Left lung (tissue), 14 donors: ENCODE results near the gene IZUMO1. TPM values are rescaled to one million over a fixed set of nuclear protein-coding genes. Genes with fewer than 3 reads are reported as not detected.

Source experiments
- ATAC-seq: fragments of 200-7000 bp; cut with Tn5 transposase; one replicate; pipeline ENCODE4 v1.9.1; 2020; ENCODE audit warnings: moderate library complexity
- DNase-seq, 4 donors: peaks; one replicate each; pipeline ENCODE4 v3.0.0-alpha.2; 2013 to 2020
- H3K27ac ChIP-seq, 2 donors: fragments of 200-600 bp; sonication (generic) in 1 of 2; one replicate each; pipeline versions ENCODE4 v1.5.0 to v1.8.0; 2020 to 2021
- H3K27me3 ChIP-seq, 2 donors: fragments of 200-600 bp; sonication (generic) in 1 of 2; one replicate each; pipeline versions ENCODE4 v1.5.0 to v1.8.0; 2020 to 2021
- H3K36me3 ChIP-seq, 2 donors: fragments of 200-600 bp; sonication (generic) in 1 of 2; one replicate each; pipeline versions ENCODE4 v1.5.0 to v1.8.0; 2020 to 2021
- H3K4me1 ChIP-seq, 2 donors: fragments of 200-600 bp; one replicate each; pipeline ENCODE4 v1.8.0; 2021
- H3K4me3 ChIP-seq, 2 donors: fragments of 200-600 bp; sonication (generic) in 1 of 2; one replicate each; pipeline versions ENCODE4 v1.5.0 to v1.8.0; 2020 to 2021; ENCODE audit warnings: mild to moderate bottlenecking in 1 of 2
- H3K9me3 ChIP-seq, 2 donors: fragments of 200-600 bp; sonication (generic) in 1 of 2; one replicate each; pipeline versions ENCODE4 v1.5.0 to v1.8.0; 2020 to 2021
- intact Hi-C, 2 donors: fragments of 100-400 bp; cut with DNase I; formaldehyde crosslinking; loops; one replicate each; pipeline versions ENCODE4 v1.11.2 to v1.14.2; 2022
- long read RNA-seq, 12 donors: library from polyadenylated mRNA in 2 of 12; unstranded in 2 of 12; transcript quantifications; one replicate each; pipeline ENCODE4 v2.0.0 and lab custom pipeline, GENCODE V29; 2019 to 2026
- polyA plus RNA-seq, 6 donors: library from polyadenylated mRNA; unstranded; fragments of 120-200 nt; gene quantifications; one replicate each; pipeline ENCODE4 v1.2.1, GENCODE V29; 2013; ENCODE audit not compliant: insufficient read length in 6 of 6
- total RNA-seq, 2 donors: library from RNA; stranded (reverse); fragmentation: NEBNext Ultra II Directional; extraction: Animal tissue kit (Norgen Biotek cat#: 25700); gene quantifications; one replicate each; pipeline ENCODE4 v1.2.1, GENCODE V29; 2021
- TF ChIP-seq, protein P1 (sequence below), 2 donors: fragments of 200-600 bp; sonication (generic) in 1 of 2; IDR thresholded peaks; one replicate each; pipeline versions ENCODE4 v1.5.0 to v1.8.0; 2021; ENCODE audit warnings: antibody characterized with exemption in 2 of 2
- donor health status: DM: no; HTN: yes; CAD: no.
- donor health status: DM: no; HTN: no; CAD: no.

Gene IZUMO1
- total RNA-seq (1 to 10 TPM in 1 of 2 donors, under 1 TPM in 1; 0.96 to 1.5 TPM), polyA plus RNA-seq (1 to 10 TPM; 1.1 to 3.6 (median 1.8) TPM)
- long read RNA-seq, donor 1, result 0 reads
- long read RNA-seq, donor 2, result 0 reads
- long read RNA-seq, donor 3, result 0 reads
- long read RNA-seq, donor 4, result 0 reads
- long read RNA-seq, donor 5, result 0 reads
- long read RNA-seq, donor 6, result 0 reads
- long read RNA-seq, donor 7, result 0 reads
- long read RNA-seq, donor 8, result 0 reads
- long read RNA-seq, donor 9, result 0 reads
- long read RNA-seq, donor 10, result 0 reads
- long read RNA-seq, donor 11, result 0 reads
- long read RNA-seq, donor 12, result 0 reads

DNA sequence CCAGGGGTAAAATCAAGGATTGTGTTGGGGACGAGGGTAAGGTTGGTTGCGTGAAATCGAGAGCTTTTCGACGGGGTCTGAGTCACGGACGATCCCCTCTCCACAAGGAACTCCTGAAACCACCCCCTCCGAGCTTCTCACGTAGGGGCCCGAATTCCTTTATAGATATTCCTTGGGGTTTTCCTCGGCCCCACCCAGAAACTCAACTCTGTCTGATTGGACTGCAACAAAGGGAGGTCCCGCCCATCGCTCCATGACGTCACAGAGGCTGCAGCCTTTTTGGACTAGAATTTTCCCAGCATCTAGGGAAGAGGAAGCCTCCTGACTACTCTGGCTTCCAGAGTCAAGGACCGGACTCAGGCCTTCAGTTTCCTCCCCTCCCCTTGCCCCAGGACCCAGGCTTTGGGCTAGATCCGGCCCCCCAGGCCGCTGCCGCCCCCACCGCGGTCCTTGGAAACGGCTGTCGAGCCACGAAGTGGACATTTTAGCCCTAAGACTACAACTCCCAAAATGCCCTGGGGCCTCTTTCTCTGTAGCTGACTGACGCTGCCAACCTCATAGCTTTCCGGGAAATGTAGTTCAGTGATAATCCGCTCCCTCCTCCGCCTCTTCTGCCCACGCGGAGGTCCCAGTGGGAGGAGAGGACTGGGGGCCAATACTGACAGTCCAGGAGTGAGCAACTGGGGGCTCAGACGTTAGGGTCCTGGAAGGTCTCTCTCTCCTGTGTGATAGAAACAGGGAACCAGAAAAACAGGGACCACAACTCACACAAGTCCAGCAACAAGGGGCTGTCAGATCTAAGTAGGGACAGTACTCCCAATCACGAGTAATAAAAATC, at the start of gene IZUMO1:
Gene IZUMO1 (minus strand): TSS at position 172 of the 838 bp plus-strand sequence. CDS start 1,050 bp downstream, outside the sequence.
- DNase-seq (peak in 3 of 4 donors; percentile 67 to 82 (median 82)), ATAC-seq (peak; percentile 89)
- Histone ChIP-seq H3K4me3 (peak within 1 kb of the TSS; percentile 25 to 40), H3K4me1 (peaks cover 2 to 8% of the 10 kb centered on the region in 2 donors), H3K36me3 (no peaks in the 10 kb centered on the region), H3K9me3 (no peaks in the 10 kb centered on the region), H3K27me3 (peaks cover 4 to 46% of the 10 kb centered on the region in 2 donors), H3K27ac (peak within 1 kb of the TSS; percentile 70 to 78)
- TF ChIP-seq, protein P1, sequence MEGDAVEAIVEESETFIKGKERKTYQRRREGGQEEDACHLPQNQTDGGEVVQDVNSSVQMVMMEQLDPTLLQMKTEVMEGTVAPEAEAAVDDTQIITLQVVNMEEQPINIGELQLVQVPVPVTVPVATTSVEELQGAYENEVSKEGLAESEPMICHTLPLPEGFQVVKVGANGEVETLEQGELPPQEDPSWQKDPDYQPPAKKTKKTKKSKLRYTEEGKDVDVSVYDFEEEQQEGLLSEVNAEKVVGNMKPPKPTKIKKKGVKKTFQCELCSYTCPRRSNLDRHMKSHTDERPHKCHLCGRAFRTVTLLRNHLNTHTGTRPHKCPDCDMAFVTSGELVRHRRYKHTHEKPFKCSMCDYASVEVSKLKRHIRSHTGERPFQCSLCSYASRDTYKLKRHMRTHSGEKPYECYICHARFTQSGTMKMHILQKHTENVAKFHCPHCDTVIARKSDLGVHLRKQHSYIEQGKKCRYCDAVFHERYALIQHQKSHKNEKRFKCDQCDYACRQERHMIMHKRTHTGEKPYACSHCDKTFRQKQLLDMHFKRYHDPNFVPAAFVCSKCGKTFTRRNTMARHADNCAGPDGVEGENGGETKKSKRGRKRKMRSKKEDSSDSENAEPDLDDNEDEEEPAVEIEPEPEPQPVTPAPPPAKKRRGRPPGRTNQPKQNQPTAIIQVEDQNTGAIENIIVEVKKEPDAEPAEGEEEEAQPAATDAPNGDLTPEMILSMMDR (IDR thresholded peaks at IDR 0.05), result no peak
- intact Hi-C loops, result no loop called here

DNA sequence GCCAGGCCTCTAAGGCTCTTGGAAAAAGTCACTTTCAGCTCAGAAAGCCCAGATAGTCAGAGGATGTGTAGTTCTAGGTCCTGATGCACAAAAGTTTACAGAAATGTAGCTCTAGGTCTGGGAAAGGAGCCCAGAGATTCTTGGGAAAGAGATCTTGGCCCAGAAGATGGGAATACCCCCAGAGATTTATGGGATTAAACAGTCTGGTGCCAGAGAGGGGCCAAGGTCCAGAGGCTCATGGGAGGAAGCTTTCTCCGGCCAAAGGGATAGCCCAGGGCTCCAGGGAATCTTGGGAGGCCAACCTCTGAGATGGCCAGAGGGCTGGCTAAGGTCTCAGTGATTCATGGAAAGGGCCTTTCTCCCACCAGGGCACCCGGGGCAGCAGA, 49.0 kb upstream of the IZUMO1 start:
- no peak for DNase-seq
- ATAC-seq, result peak; percentile 22
- intact Hi-C loops, result loop anchor here in 1 of 2 donors (10.0 kb wide), 1 partner anchor 49 kb away; no protein-coding TSS in a partner anchor
- H3K36me3 ChIP-seq, result peaks cover 0 to 9% of the 10 kb centered on the region in 2 donors
- peaks cover 0 to 8% of the 10 kb centered on the region in 2 donors for H3K4me1 ChIP-seq
- TF ChIP-seq, protein P1 (IDR thresholded peaks at IDR 0.05), result no peak
- no peaks in the 10 kb centered on the region for H3K9me3 ChIP-seq
- H3K27me3 ChIP-seq, result no peaks in the 10 kb centered on the region
- peak overlapping the region; percentile 63 to 67 for H3K27ac ChIP-seq
- no peak overlapping the region for H3K4me3 ChIP-seq

DNA sequence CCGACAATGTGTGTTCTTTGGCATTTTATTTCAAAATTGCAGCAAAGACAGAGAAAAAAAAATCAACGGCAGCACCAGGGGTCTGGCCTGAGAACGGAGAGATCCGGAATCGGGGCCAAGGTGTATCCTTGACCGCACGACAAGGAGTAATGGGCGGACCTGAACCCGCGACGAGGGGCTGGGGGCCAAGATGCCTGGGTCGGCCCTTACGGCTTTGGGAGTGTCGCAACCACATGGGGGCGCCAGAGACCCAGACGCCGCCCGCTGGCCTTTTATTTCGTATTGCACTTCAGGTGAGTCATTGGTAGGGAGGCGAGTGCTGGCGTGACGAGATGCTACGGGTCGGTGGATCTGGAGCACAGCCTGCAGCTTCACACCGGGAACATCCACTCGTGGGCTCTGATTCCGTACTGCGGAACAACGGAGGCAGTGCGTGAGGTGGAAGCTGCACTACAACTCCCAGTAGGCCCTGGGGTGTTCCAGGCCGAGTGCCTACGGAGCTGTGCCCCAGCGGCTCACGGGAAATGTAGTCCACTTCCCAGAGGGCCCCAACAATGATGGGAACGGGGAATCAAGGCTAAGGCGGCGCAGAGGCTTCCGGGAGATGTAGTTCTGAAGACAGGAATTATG, 48.5 kb upstream of the IZUMO1 start:
- Histone ChIP-seq H3K4me3 (peak overlapping the region; percentile 28 to 51), H3K27ac (peak overlapping the region; percentile 63 to 67), H3K36me3 (peaks cover 0 to 9% of the 10 kb centered on the region in 2 donors), H3K9me3 (no peaks in the 10 kb centered on the region), H3K27me3 (no peaks in the 10 kb centered on the region), H3K4me1 (peaks cover 0 to 8% of the 10 kb centered on the region in 2 donors)
- ATAC-seq (peak; percentile 99), DNase-seq (peak; percentile 92 to 96 (median 94))
- TF ChIP-seq, protein P1 (IDR thresholded peaks at IDR 0.05), result peak; percentile 84 to 94
- intact Hi-C loops, result loop anchor here in 1 of 2 donors (10.0 kb wide), 1 partner anchor 50 kb away; no protein-coding TSS in a partner anchor

DNA sequence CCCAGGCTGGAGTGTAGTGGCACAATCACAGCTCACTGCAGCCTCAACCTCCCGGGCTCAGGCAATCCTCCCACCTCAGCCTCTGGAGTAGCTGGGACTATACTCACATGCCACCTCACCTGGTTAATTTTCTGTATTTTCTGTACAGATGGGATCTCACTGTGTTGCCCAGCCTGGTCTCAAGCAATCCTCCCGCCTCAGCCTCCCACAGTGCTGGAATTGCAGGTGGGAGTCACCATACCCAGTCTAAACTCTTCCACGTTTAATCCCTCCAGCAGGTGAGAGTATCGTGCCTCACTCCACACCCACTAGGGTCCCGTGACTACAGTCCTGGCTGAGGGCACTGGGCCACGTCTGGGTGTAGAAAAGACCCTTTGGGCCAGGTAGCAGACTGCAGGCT, 47.6 kb upstream of the IZUMO1 start:
- no peak for ATAC-seq
- Histone ChIP-seq H3K4me3 (no peak overlapping the region), H3K9me3 (no peaks in the 10 kb centered on the region), H3K27me3 (no peaks in the 10 kb centered on the region), H3K27ac (no peak overlapping the region), H3K36me3 (peaks cover 0 to under 1% of the 10 kb centered on the region in 2 donors), H3K4me1 (peaks cover 0 to 8% of the 10 kb centered on the region in 2 donors)
- no peak for DNase-seq
- TF ChIP-seq, protein P1 (IDR thresholded peaks at IDR 0.05), result no peak
- intact Hi-C loops, result loop anchor here (5.0 to 10.0 kb wide), 2 partner anchors 43 to 51 kb away; partner anchors contain the start of gene HSD17B14 (in 1 of the 2)
